Muscle of back (tissue), 10 donors: ENCODE measurements around the gene CD101. TPM values are rescaled to one million over a fixed set of nuclear protein-coding genes. Genes with fewer than 3 reads are reported as not detected.

ENCODE experiments used
- polyA plus RNA-seq, 10 donors: library from polyadenylated mRNA; unstranded; fragments of 120-200 nt; gene quantifications; one replicate each; pipeline ENCODE4 v1.2.1, GENCODE V29; 2013; ENCODE audit not compliant: insufficient read length in 10 of 10

CD101 gene
- polyA plus RNA-seq, 10 donors = 4.1 to 7.8 (median 6.3) TPM

Other genes with a start within 250 kb of the CD101 start
- gene CD2, start 247.3 kb upstream of the CD101 start, polyA plus RNA-seq = 10 to 100 TPM in 1 of 10 donors, 1 to 10 TPM in 1, under 1 TPM in 8; 0.17 to 10.1 (median 0.56) TPM
- 100 to 1,000 TPM in 9 of 10 donors, 10 to 100 TPM in 1; 84.6 to 151 (median 128) TPM for gene PTGFRN, start 91.8 kb upstream of the CD101 start, polyA plus RNA-seq
- gene TTF2, start 58.6 kb downstream of the CD101 start, polyA plus RNA-seq = 10 to 100 TPM in 7 of 10 donors, 1 to 10 TPM in 3; 7.4 to 16.4 (median 12.7) TPM
- 10 to 100 TPM; 12.4 to 24.9 (median 19.5) TPM for gene TRIM45, start 120.0 kb downstream of the CD101 start, polyA plus RNA-seq
- under 1 TPM in 9 of 10 donors, not detected in 1; 0.09 to 0.46 (median 0.15) TPM for gene VTCN1, start 209.2 kb downstream of the CD101 start, polyA plus RNA-seq